Measurements from ENCODE around the gene CFAP251.

Gene CFAP251

DNA sequence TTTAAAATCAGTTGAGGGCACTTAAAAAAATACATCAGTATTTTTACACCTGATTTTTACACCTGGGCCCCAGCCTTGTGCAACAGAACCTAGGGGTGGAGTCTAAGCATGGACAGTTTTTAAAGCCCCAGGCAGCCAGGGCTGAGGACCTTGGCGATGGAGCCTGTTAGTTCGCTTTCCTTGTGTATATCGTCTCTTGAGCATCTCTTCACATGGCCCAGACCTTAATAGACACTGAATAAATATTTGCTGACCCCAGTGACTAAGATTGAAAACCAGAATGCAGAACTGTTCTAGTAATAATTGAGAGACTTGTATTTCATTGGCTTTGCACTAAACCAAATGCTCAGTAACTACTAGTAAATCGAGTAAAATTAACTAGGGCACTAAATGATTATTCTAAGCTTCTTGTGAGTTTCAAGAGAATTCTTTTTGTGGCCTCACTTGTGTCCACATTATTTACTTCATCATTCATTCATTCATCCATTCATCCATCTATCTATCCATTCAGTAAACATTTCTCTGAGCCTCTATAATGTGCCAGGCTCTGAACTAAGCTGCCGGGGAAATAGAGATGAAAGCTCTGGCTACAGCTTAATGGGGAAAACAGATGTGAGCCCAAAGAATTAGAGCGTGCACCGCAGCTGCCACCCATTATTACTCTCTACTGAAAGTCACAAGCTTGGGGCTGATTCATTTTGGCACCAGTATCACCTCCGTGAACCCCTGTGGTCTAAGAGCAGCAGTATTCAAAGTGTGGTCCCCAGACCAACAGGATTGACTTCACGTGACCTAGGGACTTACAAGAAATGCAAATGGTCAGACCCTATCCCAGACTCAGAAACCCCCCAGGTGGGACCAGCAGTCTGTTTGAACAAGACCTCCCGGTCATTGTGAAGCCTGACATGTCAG is 72.6 kb downstream of the CFAP251 start:
- H3K4me1 ChIP-seq, result no peaks in the 10 kb centered on the region
- no peaks in the 10 kb centered on the region for H3K27me3 ChIP-seq (ENCODE audit: control insufficient read depth, insufficient read depth, low read length)
- no peak overlapping the region for H3K4me3 ChIP-seq (ENCODE audit: low read depth, low read length)
- no peak overlapping the region for H3K27ac ChIP-seq
- H2AFZ ChIP-seq, result no peak overlapping the region
- no peak for TF ChIP-seq CTCF (IDR thresholded peaks at IDR 0.05)
- no peaks in the 10 kb centered on the region for H3K36me3 ChIP-seq (ENCODE audit: control insufficient read depth, insufficient read depth, low read length)
- no peak overlapping the region for H3K4me2 ChIP-seq (ENCODE audit: low read length)
- H3K79me2 ChIP-seq, result no peaks in the 10 kb centered on the region
- no peak overlapping the region for H3K9ac ChIP-seq
- no peaks in the 10 kb centered on the region for H3K9me3 ChIP-seq (ENCODE audit: control insufficient read depth, low read length)

- H3K9ac ChIP-seq, result no peak overlapping the region
- no peaks in the 10 kb centered on the region for H3K4me1 ChIP-seq
- H3K36me3 ChIP-seq (ENCODE audit: control insufficient read depth, insufficient read depth, low read length), result no peaks in the 10 kb centered on the region
- no peak overlapping the region for H2AFZ ChIP-seq
- H3K4me2 ChIP-seq (ENCODE audit: low read length), result no peak overlapping the region
- H3K27ac ChIP-seq, result no peak overlapping the region
- no peaks in the 10 kb centered on the region for H3K27me3 ChIP-seq (ENCODE audit: control insufficient read depth, insufficient read depth, low read length)
- H3K79me2 ChIP-seq, result no peaks in the 10 kb centered on the region
- H3K4me3 ChIP-seq (ENCODE audit: low read depth, low read length), result no peak overlapping the region
- TF ChIP-seq CTCF (IDR thresholded peaks at IDR 0.05), result no peak
- no peaks in the 10 kb centered on the region for H3K9me3 ChIP-seq (ENCODE audit: control insufficient read depth, low read length)
Observed at GRCh38 chr12:121992059-121992879, 73.9 kb downstream of the CFAP251 start.

DNA sequence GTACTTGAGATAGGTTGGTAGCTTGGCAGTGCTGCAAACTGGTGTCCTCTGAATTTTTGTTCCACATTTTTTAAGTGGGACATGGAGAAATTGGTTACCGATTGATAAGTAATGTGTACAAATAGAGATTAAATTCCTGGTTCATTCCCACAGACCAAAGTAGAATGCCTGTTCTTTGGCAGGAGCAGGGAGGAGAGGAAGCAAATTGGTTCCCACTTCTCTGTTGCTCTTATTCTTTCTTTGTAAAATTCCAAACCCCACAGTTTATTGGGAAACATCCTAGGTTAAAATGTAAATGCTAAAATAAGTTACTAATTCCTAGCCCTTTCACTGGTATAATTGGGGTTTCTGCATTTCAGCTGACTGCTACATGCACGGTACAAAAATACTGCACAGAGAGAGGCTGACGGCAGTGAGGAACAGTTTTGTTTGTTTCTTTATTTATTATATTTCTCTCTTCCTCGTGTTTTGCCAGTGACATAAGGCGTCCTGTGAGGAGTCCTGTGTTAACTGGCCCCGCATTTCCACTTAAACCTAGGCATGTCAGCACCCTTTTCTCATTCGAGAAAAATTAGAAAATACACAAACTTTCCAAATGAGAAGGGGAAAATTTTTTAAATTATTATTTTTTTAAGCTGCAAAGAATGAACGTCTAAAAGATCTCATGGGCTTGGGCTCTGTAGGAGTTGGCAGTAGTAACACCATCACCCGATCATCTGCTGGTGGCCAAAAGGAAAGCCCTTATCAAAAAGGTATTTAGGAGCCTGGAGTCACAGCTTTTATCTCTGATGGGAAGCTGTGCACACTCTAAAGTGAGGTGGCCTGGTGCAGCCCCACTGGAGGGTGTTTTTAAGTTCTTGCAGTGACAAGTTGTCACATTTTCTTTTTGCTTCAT is 77.9 kb downstream of the CFAP251 start:
- H3K9ac ChIP-seq, result no peak overlapping the region

More for the DNA sequence above, 77.9 kb downstream of the CFAP251 start:
- Histone ChIP-seq H3K4me1 (no peaks in the 10 kb centered on the region), H3K9me3 (ENCODE audit: control insufficient read depth, low read length) (no peaks in the 10 kb centered on the region), H3K27me3 (ENCODE audit: control insufficient read depth, insufficient read depth, low read length) (no peaks in the 10 kb centered on the region), H3K27ac (no peak overlapping the region), H2AFZ (no peak overlapping the region), H3K4me3 (ENCODE audit: low read depth, low read length) (no peak overlapping the region), H3K36me3 (ENCODE audit: control insufficient read depth, insufficient read depth, low read length) (no peaks in the 10 kb centered on the region), H3K4me2 (ENCODE audit: low read length) (no peak overlapping the region), H3K79me2 (no peaks in the 10 kb centered on the region)
- TF ChIP-seq CTCF (IDR thresholded peaks at IDR 0.05), result no peak
